Parathyroid adenoma (tissue), 2 donors: ENCODE measurements around the gene SLC16A11.
"Not testable (repeated sequence)": the region's sequence is repeated elsewhere in the genome, so short reads cannot be mapped to it uniquely, and the experiment has no call there.

ENCODE experiments used
- H2AFZ ChIP-seq: fragments of 300-600 bp; sonication (generic); one replicate; pipeline ENCODE4 v1.7.0; 2017; ENCODE audit warnings: antibody characterized with exemption, mild to moderate bottlenecking
- H3K27ac ChIP-seq: fragments of 300-600 bp; sonication (generic); one replicate; pipeline ENCODE4 v1.7.0; 2017
- H3K27me3 ChIP-seq: fragments of 300-600 bp; sonication (generic); one replicate; pipeline ENCODE4 v1.7.0; 2017; ENCODE audit warnings: low read length; ENCODE audit not compliant: control insufficient read depth, insufficient read depth
- H3K36me3 ChIP-seq: fragments of 300-600 bp; sonication (generic); one replicate; pipeline ENCODE4 v1.7.0; 2017; ENCODE audit warnings: low read length; ENCODE audit not compliant: control insufficient read depth, insufficient read depth
- H3K4me1 ChIP-seq: fragments of 300-600 bp; sonication (generic); one replicate; pipeline ENCODE4 v1.7.0; 2017; ENCODE audit warnings: control low read depth
- H3K4me2 ChIP-seq: fragments of 300-600 bp; sonication (generic); one replicate; pipeline ENCODE4 v1.7.0; 2017; ENCODE audit warnings: low read length
- H3K4me3 ChIP-seq: fragments of 300-600 bp; sonication (generic); one replicate; pipeline ENCODE4 v1.7.0; 2017; ENCODE audit warnings: low read depth, low read length
- H3K79me2 ChIP-seq: fragments of 300-600 bp; sonication (generic); one replicate; pipeline ENCODE4 v1.7.0; 2017; ENCODE audit warnings: control low read depth
- H3K9ac ChIP-seq: fragments of 300-600 bp; sonication (generic); one replicate; pipeline ENCODE4 v1.7.0; 2017; ENCODE audit warnings: mild to moderate bottlenecking
- H3K9me3 ChIP-seq: fragments of 300-600 bp; sonication (generic); one replicate; pipeline ENCODE4 v1.7.0; 2017; ENCODE audit warnings: low read length; ENCODE audit not compliant: control insufficient read depth
- CTCF ChIP-seq: fragments of 300-600 bp; sonication (generic); IDR thresholded peaks from one replicate; pipeline ENCODE4 v1.7.0; 2017; ENCODE audit warnings: antibody characterized with exemption, mild to moderate bottlenecking
- donor health status: primary hyperparathyroidism.

The SLC16A11 gene

GRCh38 chr17:6994118-6994598 lies 49.7 kb downstream of the SLC16A11 start:
- TF ChIP-seq CTCF: no peak
- no peak overlapping the region for H3K4me2 ChIP-seq
- H3K27me3 ChIP-seq: no peaks in the 10 kb centered on the region
- H3K79me2 ChIP-seq: no peaks in the 10 kb centered on the region
- no peaks in the 10 kb centered on the region for H3K4me1 ChIP-seq
- H3K27ac ChIP-seq: no peak overlapping the region
- no peak overlapping the region for H3K9ac ChIP-seq
- H3K4me3 ChIP-seq: no peak overlapping the region
- no peaks in the 10 kb centered on the region for H3K9me3 ChIP-seq
- H2AFZ ChIP-seq: no peak overlapping the region
- no peaks in the 10 kb centered on the region for H3K36me3 ChIP-seq

GRCh38 chr17:6993613-6994056 lies 50.3 kb downstream of the SLC16A11 start:
- H3K27me3 ChIP-seq, H3K9ac ChIP-seq, H3K27ac ChIP-seq, H3K4me3 ChIP-seq, H2AFZ ChIP-seq, H3K36me3 ChIP-seq, H3K4me2 ChIP-seq, H3K79me2 ChIP-seq, H3K4me1 ChIP-seq, H3K9me3 ChIP-seq: not testable (repeated sequence)
